Measurements from ENCODE around the gene CCDC17. TPM values are rescaled to one million over a fixed set of nuclear protein-coding genes. Genes with fewer than 3 reads are reported as not detected.

CCDC17 gene
- polyA plus RNA-seq, 2 of the 4 experiments (the other 2 are of a cell fraction): 0.26 to 0.50 TPM

DNA sequence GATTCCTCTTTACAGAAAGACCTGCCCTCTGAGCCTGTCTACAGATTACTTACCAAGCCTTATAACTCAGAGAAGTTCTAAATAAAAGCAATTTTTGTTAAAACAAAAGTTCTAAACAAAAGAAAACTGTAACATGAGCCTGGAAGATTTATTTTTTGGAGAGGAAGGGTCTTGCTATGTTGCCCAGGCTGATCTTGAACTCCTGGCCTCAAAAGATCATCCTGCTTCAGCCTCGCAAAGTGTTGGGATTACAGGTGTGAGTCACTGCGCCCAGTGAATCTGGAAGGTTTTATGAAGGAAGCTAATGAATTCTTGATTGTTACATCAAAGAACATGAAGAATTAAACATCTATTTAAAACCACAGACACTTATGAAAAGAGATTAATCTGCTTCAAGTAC, 35.4 kb upstream of the CCDC17 start:
- ChIA-PET POLR2A (no interaction called here), CTCF (interaction anchor here (1.5 kb wide), 1 partner anchor 185 kb away, joined by 4 read pairs; no protein-coding TSS in a partner anchor)
- Histone ChIP-seq H3K4me3 (no peak overlapping the region), H3K9me3 (no peaks in the 10 kb centered on the region), H3K4me1 (no peaks in the 10 kb centered on the region), H3K27ac (no peak overlapping the region), H3K4me2 (no peak overlapping the region)
- 98% methylated on average over 2 of the region's 2 CpGs for WGBS (ENCODE audit: missing lambda C conversion rate)
- no peak for DNase-seq (ENCODE audit: low read depth in 1 of 2, low spot score in 1 of 2)
- TF ChIP-seq HOXB13 (CRISPR knock-in tag; IDR thresholded peaks at IDR 0.05; ENCODE audit: low read depth) (no peak), ZNF302 (CRISPR knock-in tag; IDR thresholded peaks at IDR 0.05) (no peak), TP53 (CRISPR knock-in tag; IDR thresholded peaks at IDR 0.05) (no peak), HOXA7 (CRISPR knock-in tag; IDR thresholded peaks at IDR 0.05) (no peak), ZC3H11A (IDR thresholded peaks at IDR 0.05) (no peak), BHLHE40 (IDR thresholded peaks at IDR 0.05; ENCODE audit: low read depth, low read length) (no peak), EP300 (IDR thresholded peaks at IDR 0.05) (no peak)
- TF ChIP-seq, protein P1, sequence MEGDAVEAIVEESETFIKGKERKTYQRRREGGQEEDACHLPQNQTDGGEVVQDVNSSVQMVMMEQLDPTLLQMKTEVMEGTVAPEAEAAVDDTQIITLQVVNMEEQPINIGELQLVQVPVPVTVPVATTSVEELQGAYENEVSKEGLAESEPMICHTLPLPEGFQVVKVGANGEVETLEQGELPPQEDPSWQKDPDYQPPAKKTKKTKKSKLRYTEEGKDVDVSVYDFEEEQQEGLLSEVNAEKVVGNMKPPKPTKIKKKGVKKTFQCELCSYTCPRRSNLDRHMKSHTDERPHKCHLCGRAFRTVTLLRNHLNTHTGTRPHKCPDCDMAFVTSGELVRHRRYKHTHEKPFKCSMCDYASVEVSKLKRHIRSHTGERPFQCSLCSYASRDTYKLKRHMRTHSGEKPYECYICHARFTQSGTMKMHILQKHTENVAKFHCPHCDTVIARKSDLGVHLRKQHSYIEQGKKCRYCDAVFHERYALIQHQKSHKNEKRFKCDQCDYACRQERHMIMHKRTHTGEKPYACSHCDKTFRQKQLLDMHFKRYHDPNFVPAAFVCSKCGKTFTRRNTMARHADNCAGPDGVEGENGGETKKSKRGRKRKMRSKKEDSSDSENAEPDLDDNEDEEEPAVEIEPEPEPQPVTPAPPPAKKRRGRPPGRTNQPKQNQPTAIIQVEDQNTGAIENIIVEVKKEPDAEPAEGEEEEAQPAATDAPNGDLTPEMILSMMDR (IDR thresholded peaks at IDR 0.05): no peak
- TF ChIP-seq, protein P2, sequence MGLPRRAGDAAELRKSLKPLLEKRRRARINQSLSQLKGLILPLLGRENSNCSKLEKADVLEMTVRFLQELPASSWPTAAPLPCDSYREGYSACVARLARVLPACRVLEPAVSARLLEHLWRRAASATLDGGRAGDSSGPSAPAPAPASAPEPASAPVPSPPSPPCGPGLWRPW (IDR thresholded peaks at IDR 0.05): no peak
- TF ChIP-seq, protein P3, sequence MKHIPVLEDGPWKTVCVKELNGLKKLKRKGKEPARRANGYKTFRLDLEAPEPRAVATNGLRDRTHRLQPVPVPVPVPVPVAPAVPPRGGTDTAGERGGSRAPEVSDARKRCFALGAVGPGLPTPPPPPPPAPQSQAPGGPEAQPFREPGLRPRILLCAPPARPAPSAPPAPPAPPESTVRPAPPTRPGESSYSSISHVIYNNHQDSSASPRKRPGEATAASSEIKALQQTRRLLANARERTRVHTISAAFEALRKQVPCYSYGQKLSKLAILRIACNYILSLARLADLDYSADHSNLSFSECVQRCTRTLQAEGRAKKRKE (CRISPR knock-in tag; IDR thresholded peaks at IDR 0.05; ENCODE audit: low read depth): no peak
- TF ChIP-seq, protein P4, sequence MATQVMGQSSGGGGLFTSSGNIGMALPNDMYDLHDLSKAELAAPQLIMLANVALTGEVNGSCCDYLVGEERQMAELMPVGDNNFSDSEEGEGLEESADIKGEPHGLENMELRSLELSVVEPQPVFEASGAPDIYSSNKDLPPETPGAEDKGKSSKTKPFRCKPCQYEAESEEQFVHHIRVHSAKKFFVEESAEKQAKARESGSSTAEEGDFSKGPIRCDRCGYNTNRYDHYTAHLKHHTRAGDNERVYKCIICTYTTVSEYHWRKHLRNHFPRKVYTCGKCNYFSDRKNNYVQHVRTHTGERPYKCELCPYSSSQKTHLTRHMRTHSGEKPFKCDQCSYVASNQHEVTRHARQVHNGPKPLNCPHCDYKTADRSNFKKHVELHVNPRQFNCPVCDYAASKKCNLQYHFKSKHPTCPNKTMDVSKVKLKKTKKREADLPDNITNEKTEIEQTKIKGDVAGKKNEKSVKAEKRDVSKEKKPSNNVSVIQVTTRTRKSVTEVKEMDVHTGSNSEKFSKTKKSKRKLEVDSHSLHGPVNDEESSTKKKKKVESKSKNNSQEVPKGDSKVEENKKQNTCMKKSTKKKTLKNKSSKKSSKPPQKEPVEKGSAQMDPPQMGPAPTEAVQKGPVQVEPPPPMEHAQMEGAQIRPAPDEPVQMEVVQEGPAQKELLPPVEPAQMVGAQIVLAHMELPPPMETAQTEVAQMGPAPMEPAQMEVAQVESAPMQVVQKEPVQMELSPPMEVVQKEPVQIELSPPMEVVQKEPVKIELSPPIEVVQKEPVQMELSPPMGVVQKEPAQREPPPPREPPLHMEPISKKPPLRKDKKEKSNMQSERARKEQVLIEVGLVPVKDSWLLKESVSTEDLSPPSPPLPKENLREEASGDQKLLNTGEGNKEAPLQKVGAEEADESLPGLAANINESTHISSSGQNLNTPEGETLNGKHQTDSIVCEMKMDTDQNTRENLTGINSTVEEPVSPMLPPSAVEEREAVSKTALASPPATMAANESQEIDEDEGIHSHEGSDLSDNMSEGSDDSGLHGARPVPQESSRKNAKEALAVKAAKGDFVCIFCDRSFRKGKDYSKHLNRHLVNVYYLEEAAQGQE (IDR thresholded peaks at IDR 0.05): no peak
- TF ChIP-seq, protein P5, sequence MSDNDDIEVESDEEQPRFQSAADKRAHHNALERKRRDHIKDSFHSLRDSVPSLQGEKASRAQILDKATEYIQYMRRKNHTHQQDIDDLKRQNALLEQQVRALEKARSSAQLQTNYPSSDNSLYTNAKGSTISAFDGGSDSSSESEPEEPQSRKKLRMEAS (IDR thresholded peaks at IDR 0.05): no peak
- TF ChIP-seq, protein P6, sequence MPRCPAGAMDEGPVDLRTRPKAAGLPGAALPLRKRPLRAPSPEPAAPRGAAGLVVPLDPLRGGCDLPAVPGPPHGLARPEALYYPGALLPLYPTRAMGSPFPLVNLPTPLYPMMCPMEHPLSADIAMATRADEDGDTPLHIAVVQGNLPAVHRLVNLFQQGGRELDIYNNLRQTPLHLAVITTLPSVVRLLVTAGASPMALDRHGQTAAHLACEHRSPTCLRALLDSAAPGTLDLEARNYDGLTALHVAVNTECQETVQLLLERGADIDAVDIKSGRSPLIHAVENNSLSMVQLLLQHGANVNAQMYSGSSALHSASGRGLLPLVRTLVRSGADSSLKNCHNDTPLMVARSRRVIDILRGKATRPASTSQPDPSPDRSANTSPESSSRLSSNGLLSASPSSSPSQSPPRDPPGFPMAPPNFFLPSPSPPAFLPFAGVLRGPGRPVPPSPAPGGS (IDR thresholded peaks at IDR 0.05): no peak
- TF ChIP-seq, protein P7, sequence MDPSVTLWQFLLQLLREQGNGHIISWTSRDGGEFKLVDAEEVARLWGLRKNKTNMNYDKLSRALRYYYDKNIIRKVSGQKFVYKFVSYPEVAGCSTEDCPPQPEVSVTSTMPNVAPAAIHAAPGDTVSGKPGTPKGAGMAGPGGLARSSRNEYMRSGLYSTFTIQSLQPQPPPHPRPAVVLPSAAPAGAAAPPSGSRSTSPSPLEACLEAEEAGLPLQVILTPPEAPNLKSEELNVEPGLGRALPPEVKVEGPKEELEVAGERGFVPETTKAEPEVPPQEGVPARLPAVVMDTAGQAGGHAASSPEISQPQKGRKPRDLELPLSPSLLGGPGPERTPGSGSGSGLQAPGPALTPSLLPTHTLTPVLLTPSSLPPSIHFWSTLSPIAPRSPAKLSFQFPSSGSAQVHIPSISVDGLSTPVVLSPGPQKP (IDR thresholded peaks at IDR 0.05; ENCODE audit: low read depth, low read length): no peak
- no peak for ATAC-seq
- no peak for FAIRE-seq

DNA sequence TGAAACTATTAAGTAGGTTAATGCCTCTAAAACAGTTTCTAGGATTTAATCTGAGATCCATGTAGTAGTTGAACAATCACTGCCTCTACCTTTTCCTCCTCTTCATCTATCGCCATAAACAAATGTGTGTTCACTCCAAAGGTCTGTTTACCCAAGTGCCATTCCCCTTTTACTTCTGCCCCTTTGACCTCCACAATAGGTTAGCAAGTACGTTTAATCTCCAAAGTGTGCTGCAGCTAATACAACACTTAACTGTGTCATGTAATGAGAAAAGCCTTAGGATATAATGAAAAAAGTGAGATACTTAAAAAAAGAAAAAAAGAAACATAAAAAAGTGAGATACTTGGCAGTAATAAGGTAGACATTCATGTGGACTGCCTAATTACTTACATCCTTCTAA, 34.3 kb upstream of the CCDC17 start:
- ATAC-seq (no peak), FAIRE-seq (no peak), DNase-seq (ENCODE audit: low read depth in 1 of 2, low spot score in 1 of 2) (no peak)
- H3K4me3 ChIP-seq: no peak overlapping the region
- no peaks in the 10 kb centered on the region for H3K4me1 ChIP-seq
- no peak overlapping the region for H3K27ac ChIP-seq
- no peak overlapping the region for H3K4me2 ChIP-seq
- POLR2A ChIA-PET: no interaction called here
- no peaks in the 10 kb centered on the region for H3K9me3 ChIP-seq
- WGBS (ENCODE audit: missing lambda C conversion rate): 67% methylated on average over 2 of the region's 2 CpGs
- CTCF ChIA-PET: interaction anchor here (0.7 kb wide), 1 partner anchor 70 kb away, joined by 3 read pairs; no protein-coding TSS in a partner anchor
- TF ChIP-seq NR3C1 (IDR thresholded peaks at IDR 0.05) (no peak), GATA3 (IDR thresholded peaks at IDR 0.05; ENCODE audit: borderline replicate concordance) (no peak), JUNB (IDR thresholded peaks at IDR 0.05) (no peak), FOSL2 (IDR thresholded peaks at IDR 0.05) (no peak), FOSL2 (CRISPR knock-in tag; IDR thresholded peaks at IDR 0.05) (no peak), CHD2 (IDR thresholded peaks at IDR 0.05; ENCODE audit: low read length, partially characterized antibody) (no peak), MAFK (IDR thresholded peaks at IDR 0.05; ENCODE audit: partially characterized antibody) (no peak), SREBF2 (IDR thresholded peaks at IDR 0.05) (no peak), FOSB (CRISPR knock-in tag; IDR thresholded peaks at IDR 0.05) (no peak)
- TF ChIP-seq, protein P8, sequence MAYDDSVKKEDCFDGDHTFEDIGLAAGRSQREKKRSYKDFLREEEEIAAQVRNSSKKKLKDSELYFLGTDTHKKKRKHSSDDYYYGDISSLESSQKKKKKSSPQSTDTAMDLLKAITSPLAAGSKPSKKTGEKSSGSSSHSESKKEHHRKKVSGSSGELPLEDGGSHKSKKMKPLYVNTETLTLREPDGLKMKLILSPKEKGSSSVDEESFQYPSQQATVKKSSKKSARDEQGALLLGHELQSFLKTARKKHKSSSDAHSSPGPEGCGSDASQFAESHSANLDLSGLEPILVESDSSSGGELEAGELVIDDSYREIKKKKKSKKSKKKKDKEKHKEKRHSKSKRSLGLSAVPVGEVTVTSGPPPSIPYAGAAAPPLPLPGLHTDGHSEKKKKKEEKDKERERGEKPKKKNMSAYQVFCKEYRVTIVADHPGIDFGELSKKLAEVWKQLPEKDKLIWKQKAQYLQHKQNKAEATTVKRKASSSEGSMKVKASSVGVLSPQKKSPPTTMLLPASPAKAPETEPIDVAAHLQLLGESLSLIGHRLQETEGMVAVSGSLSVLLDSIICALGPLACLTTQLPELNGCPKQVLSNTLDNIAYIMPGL (CRISPR knock-in tag; IDR thresholded peaks at IDR 0.05; ENCODE audit: borderline replicate concordance): no peak
- TF ChIP-seq, protein P6 (IDR thresholded peaks at IDR 0.05): no peak
- TF ChIP-seq, protein P9, sequence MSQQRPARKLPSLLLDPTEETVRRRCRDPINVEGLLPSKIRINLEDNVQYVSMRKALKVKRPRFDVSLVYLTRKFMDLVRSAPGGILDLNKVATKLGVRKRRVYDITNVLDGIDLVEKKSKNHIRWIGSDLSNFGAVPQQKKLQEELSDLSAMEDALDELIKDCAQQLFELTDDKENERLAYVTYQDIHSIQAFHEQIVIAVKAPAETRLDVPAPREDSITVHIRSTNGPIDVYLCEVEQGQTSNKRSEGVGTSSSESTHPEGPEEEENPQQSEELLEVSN (IDR thresholded peaks at IDR 0.05; ENCODE audit: borderline replicate concordance, low read depth): no peak

All from A549 (cell line).